ENCODE measurements around the gene CLK4. TPM values are rescaled to one million over a fixed set of nuclear protein-coding genes. Genes with fewer than 3 reads are reported as not detected.
A peak's percentile ranks its signal among the peaks of the same experiment; 100 is the strongest.

Gene CLK4
- total RNA-seq, 1 donor from 2014 or later: 18.0 TPM

GRCh38 chr5:178640331-178641045, 13.6 kb upstream of the CLK4 start:
- DNase-seq (ENCODE audit: extremely low read depth, low read depth, low spot score): no peak

GRCh38 chr5:178637356-178638074, 10.7 kb upstream of the CLK4 start:
- no peak for DNase-seq (ENCODE audit: extremely low read depth, low read depth, low spot score)

GRCh38 chr5:178632285-178632684, 5.4 kb upstream of the CLK4 start:
- DNase-seq (ENCODE audit: extremely low read depth, low read depth, low spot score): no peak

GRCh38 chr5:178630951-178631350, 4.1 kb upstream of the CLK4 start:
- no peak for DNase-seq (ENCODE audit: extremely low read depth, low read depth, low spot score)

GRCh38 chr5:178630475-178630930, 3.7 kb upstream of the CLK4 start:
- DNase-seq (ENCODE audit: extremely low read depth, low read depth, low spot score): no peak

GRCh38 chr5:178627259-178627598, 379 bp upstream of the CLK4 start:
- DNase-seq (ENCODE audit: extremely low read depth, low read depth, low spot score): no peak

GRCh38 chr5:178625679-178626483, 969 bp downstream of the CLK4 start:
- no peak for DNase-seq (ENCODE audit: extremely low read depth, low read depth, low spot score)

- no peak for DNase-seq (ENCODE audit: extremely low read depth, low read depth, low spot score)
Observed at GRCh38 chr5:178624631-178625546, 2.0 kb downstream of the CLK4 start.

- DNase-seq (ENCODE audit: extremely low read depth, low read depth, low spot score): no peak
Observed at GRCh38 chr5:178622679-178623247, 4.1 kb downstream of the CLK4 start.

- DNase-seq (ENCODE audit: extremely low read depth, low read depth, low spot score): no peak
Observed at GRCh38 chr5:178619390-178619789, 7.5 kb downstream of the CLK4 start.

- DNase-seq (ENCODE audit: extremely low read depth, low read depth, low spot score): no peak
Observed at GRCh38 chr5:178612299-178612698, 14.6 kb downstream of the CLK4 start.

- no peak for DNase-seq (ENCODE audit: extremely low read depth, low read depth, low spot score)
Observed at GRCh38 chr5:178606269-178606668, 20.6 kb downstream of the CLK4 start.

- DNase-seq (ENCODE audit: extremely low read depth, low read depth, low spot score): no peak
Observed at GRCh38 chr5:178605788-178606187, 21.1 kb downstream of the CLK4 start.

- DNase-seq (ENCODE audit: extremely low read depth, low read depth, low spot score): no peak
Observed at GRCh38 chr5:178602752-178603151, 24.1 kb downstream of the CLK4 start.

GRCh38 chr5:178595750-178596149, 31.1 kb downstream of the CLK4 start:
- no peak for DNase-seq (ENCODE audit: extremely low read depth, low read depth, low spot score)

GRCh38 chr5:178595150-178595549, 31.7 kb downstream of the CLK4 start:
- no peak for DNase-seq (ENCODE audit: extremely low read depth, low read depth, low spot score)

GRCh38 chr5:178590924-178591423, 35.9 kb downstream of the CLK4 start:
- DNase-seq (ENCODE audit: extremely low read depth, low read depth, low spot score): no peak

GRCh38 chr5:178590141-178590923, 36.5 kb downstream of the CLK4 start, which contains the start of gene COL23A1:
TSS of gene COL23A1 (minus strand) at chr5:178590393.
- DNase-seq (ENCODE audit: extremely low read depth, low read depth, low spot score): peak; percentile 16
